Neuronal stem cell (in vitro differentiated cells): Measurements from ENCODE around the gene RPAIN.

ENCODE experiments used
- DNase-seq: peaks from one replicate; pipeline ENCODE4 v3.0.0-alpha.2; 2013; ENCODE audit warnings: low spot score
- H2AFZ ChIP-seq: one replicate; pipeline ENCODE4 v1.6.1; 2013; ENCODE audit warnings: mild to moderate bottlenecking, low read length, inconsistent platforms
- H2AK5ac ChIP-seq: 2 replicates; pipeline ENCODE4 v1.6.1; 2013; ENCODE audit warnings: low read depth, mild to moderate bottlenecking, inconsistent platforms, low read length, moderate library complexity, mixed read lengths
- H2BK120ac ChIP-seq: 2 replicates; pipeline ENCODE4 v1.6.1; 2013; ENCODE audit warnings: low read depth, mild to moderate bottlenecking, inconsistent platforms, low read length, moderate library complexity, mixed read lengths
- H2BK12ac ChIP-seq: one replicate; pipeline ENCODE4 v1.6.1; 2013; ENCODE audit warnings: low read length, inconsistent platforms
- H2BK15ac ChIP-seq: 2 replicates; pipeline ENCODE4 v1.6.1; 2013; ENCODE audit warnings: mild to moderate bottlenecking, low read length, inconsistent platforms, mixed read lengths
- H2BK5ac ChIP-seq: one replicate; pipeline ENCODE4 v1.6.1; 2013; ENCODE audit warnings: inconsistent platforms, mild to moderate bottlenecking, low read length, moderate library complexity
- H3K14ac ChIP-seq: one replicate; pipeline ENCODE4 v1.6.1; 2013; ENCODE audit warnings: low read length, inconsistent platforms
- H3K18ac ChIP-seq: 2 replicates; pipeline ENCODE4 v1.6.1; 2013; ENCODE audit warnings: low read length, inconsistent platforms
- H3K23ac ChIP-seq: 2 replicates; pipeline ENCODE4 v1.6.1; 2013; ENCODE audit warnings: low read depth, mild to moderate bottlenecking, mixed read lengths, low read length, inconsistent platforms; ENCODE audit not compliant: poor library complexity
- H3K27ac ChIP-seq: replicated peaks from 3 replicates; pipeline ENCODE4 v1.5.1; 2013; ENCODE audit warnings: low read length, inconsistent platforms
- H3K27me3 ChIP-seq, 3 experiments: 2 replicates each; pipeline ENCODE4 v1.6.1; 2013; ENCODE audit warnings: low read length in 3 of 3, mild to moderate bottlenecking in 2 of 3, inconsistent platforms in 1 of 3, low read depth in 1 of 3, mixed read lengths in 1 of 3, moderate library complexity in 1 of 3; ENCODE audit not compliant: control insufficient read depth in 3 of 3, insufficient read depth in 3 of 3
- H3K36me3 ChIP-seq, 2 donors: replicated peaks in 1 of 2; 2 replicates each; pipeline ENCODE4 v1.6.1; 2013; ENCODE audit warnings: low read length in 2 of 2; ENCODE audit not compliant: control insufficient read depth in 2 of 2, insufficient read depth in 2 of 2
- H3K4ac ChIP-seq: 2 replicates; pipeline ENCODE4 v1.6.1; 2013; ENCODE audit warnings: inconsistent platforms, mild to moderate bottlenecking, low read length, moderate library complexity
- H3K4me1 ChIP-seq, 2 donors: 1 replicate in 1 of 2; 2 replicates in 1 of 2; pipeline ENCODE4 v1.6.1; 2013; ENCODE audit warnings: low read length in 2 of 2, low read depth in 1 of 2; ENCODE audit not compliant: control insufficient read depth in 2 of 2, insufficient read depth in 1 of 2
- H3K4me2 ChIP-seq: one replicate; pipeline ENCODE4 v1.6.1; 2013; ENCODE audit warnings: mild to moderate bottlenecking, low read length, inconsistent platforms; ENCODE audit not compliant: insufficient read depth, poor library complexity, severe bottlenecking
- H3K4me3 ChIP-seq, 2 donors: 2 replicates each; pipeline ENCODE4 v1.5.1; 2013; ENCODE audit warnings: low read length in 2 of 2, mild to moderate bottlenecking in 2 of 2, inconsistent platforms in 1 of 2, moderate library complexity in 1 of 2
- H3K79me1 ChIP-seq: one replicate; pipeline ENCODE4 v1.6.1; 2013; ENCODE audit warnings: low read depth, mild to moderate bottlenecking, inconsistent platforms, low read length, moderate library complexity
- H3K9ac ChIP-seq: one replicate; pipeline ENCODE4 v1.6.1; 2013; ENCODE audit warnings: mild to moderate bottlenecking, low read depth, low read length, inconsistent platforms; ENCODE audit not compliant: poor library complexity
- H3K9me3 ChIP-seq, 2 donors: replicated peaks in 1 of 2; 2 replicates each; pipeline versions ENCODE3 to v1.6.1; 2013; ENCODE audit warnings: low read length in 2 of 2, mild to moderate bottlenecking in 2 of 2, inconsistent platforms in 1 of 2, low read depth in 1 of 2, mixed read lengths in 1 of 2, moderate library complexity in 1 of 2; ENCODE audit not compliant: control insufficient read depth in 2 of 2, insufficient read depth in 1 of 2
- H4K8ac ChIP-seq: one replicate; pipeline ENCODE4 v1.6.1; 2013; ENCODE audit warnings: low read depth, mild to moderate bottlenecking, inconsistent platforms, low read length, moderate library complexity
- H4K91ac ChIP-seq: one replicate; pipeline ENCODE4 v1.6.1; 2013; ENCODE audit warnings: low read length, low read depth, mild to moderate bottlenecking, inconsistent platforms; ENCODE audit not compliant: poor library complexity
- WGBS, 2 donors: extraction: QIAGEN DNeasy Blood & Tissue Kit; methylation state at CpG; one replicate each; pipeline ENCODE4 v1.1.7; 2013; ENCODE audit warnings: missing lambda C conversion rate in 2 of 2, mixed read lengths in 1 of 2; ENCODE audit not compliant: insufficient read length in 2 of 2, insufficient replicate concordance in 1 of 2; ENCODE audit errors: extremely low coverage in 2 of 2; 5-methylcytosine and 5-hydroxymethylcytosine counted together

The RPAIN gene

DNA sequence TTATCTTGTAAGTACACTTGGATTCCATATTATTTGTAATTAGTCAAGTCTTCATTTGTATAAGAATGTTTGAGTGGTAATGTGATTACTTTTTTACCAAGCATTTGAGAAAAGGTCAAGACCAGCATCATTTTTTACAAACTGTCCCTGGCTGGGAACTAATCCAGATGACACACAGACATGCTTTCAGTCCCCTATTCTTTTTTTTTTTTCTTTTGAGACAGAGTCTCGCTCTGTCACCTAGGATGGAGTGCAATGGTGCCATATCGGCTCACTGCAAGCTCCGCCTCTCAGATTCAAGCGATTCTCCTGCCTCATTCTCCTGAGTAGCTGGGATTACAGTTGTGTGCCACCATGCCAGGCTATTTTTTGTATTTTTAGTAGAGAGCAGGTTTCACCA, 61.5 kb downstream of the RPAIN start:
- peaks cover 6 to 16% of the 10 kb centered on the region in 2 donors for H3K9me3 ChIP-seq
- H2BK5ac ChIP-seq = no peak overlapping the region
- no peak overlapping the region for H3K4me2 ChIP-seq
- no peak overlapping the region for H2BK15ac ChIP-seq
- H3K36me3 ChIP-seq = peaks cover 32 to 87% of the 10 kb centered on the region in 2 donors
- no peak for DNase-seq
- no peaks in the 10 kb centered on the region for H3K27me3 ChIP-seq
- H3K79me1 ChIP-seq = peaks cover 8% of the 10 kb centered on the region
- H3K14ac ChIP-seq = no peak overlapping the region
- no CpG with 5 or more reads among the region's 4 CpGs for WGBS, 2 donors
- no peak overlapping the region for H2BK12ac ChIP-seq
- H3K4me3 ChIP-seq = no peak overlapping the region
- no peak overlapping the region for H4K91ac ChIP-seq
- no peak overlapping the region for H2AFZ ChIP-seq
- no peak overlapping the region for H4K8ac ChIP-seq
- no peak overlapping the region for H3K27ac ChIP-seq
- H3K23ac ChIP-seq = no peak overlapping the region
- H2AK5ac ChIP-seq = no peak overlapping the region
- H3K9ac ChIP-seq = no peak overlapping the region
- no peak overlapping the region for H3K4ac ChIP-seq
- no peak overlapping the region for H2BK120ac ChIP-seq
- peaks cover 0 to 4% of the 10 kb centered on the region in 2 donors for H3K4me1 ChIP-seq
- H3K18ac ChIP-seq = no peak overlapping the region
